ENCODE measurements around the gene NPHS1.

DNA sequence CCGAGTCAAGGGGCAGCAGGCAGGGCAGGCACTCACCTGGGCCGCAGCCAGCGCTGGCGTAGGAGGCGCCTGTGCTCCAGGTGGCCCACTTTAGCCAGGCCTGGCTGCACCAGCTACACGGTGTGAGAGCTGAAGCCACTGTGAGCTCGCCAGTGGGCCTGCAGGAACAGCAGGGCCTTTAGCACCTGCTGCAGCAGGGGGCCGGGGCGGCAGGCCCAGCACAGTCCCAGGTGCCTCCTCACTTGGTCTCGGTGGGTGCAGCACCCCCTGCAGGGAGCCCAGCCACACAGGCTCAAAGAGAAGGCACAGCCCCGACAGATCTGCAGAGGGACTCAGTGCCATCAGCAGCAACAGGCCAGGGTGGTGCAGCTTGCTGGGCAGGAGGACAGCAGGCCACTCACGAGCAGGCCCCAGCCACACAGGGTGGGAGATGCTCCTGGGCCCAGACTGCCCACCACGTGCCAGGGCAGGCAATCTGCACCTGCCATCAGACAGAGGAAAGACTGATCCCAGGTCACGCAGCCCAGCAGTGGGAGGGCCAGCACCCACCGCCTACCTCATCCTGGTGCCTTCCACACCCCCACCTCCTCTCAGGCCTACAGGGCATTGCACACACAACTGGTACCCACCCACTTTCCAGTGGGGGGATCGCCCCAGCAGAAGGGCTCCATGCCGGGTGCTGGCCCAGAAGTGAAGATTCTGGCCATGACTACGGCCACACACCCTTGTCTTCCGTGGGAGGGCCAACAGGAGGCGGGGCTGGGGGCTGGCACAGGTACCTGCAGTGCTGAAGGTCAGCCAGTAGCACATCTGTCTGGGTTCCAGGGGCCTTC, 61.1 kb downstream of the NPHS1 start:
- no peak for TF ChIP-seq POLR2AphosphoS5 (IDR thresholded peaks at IDR 0.05)
- no peak for TF ChIP-seq EP300 (IDR thresholded peaks at IDR 0.05)
- no peak for TF ChIP-seq POLR2A (IDR thresholded peaks at IDR 0.05)
- TF ChIP-seq, protein P1, sequence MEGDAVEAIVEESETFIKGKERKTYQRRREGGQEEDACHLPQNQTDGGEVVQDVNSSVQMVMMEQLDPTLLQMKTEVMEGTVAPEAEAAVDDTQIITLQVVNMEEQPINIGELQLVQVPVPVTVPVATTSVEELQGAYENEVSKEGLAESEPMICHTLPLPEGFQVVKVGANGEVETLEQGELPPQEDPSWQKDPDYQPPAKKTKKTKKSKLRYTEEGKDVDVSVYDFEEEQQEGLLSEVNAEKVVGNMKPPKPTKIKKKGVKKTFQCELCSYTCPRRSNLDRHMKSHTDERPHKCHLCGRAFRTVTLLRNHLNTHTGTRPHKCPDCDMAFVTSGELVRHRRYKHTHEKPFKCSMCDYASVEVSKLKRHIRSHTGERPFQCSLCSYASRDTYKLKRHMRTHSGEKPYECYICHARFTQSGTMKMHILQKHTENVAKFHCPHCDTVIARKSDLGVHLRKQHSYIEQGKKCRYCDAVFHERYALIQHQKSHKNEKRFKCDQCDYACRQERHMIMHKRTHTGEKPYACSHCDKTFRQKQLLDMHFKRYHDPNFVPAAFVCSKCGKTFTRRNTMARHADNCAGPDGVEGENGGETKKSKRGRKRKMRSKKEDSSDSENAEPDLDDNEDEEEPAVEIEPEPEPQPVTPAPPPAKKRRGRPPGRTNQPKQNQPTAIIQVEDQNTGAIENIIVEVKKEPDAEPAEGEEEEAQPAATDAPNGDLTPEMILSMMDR (IDR thresholded peaks at IDR 0.05), result no peak

Measured in stomach (tissue), 4 donors.